GM12892 (cell line): Measurements from ENCODE around the gene MYO15A.

Experiments
- POLR2A ChIP-seq: IDR thresholded peaks from 2 replicates; pipeline ENCODE4 v1.6.1; 2011; ENCODE audit warnings: low read depth, low read length, control low read depth
- POLR2AphosphoS5 ChIP-seq: IDR thresholded peaks from 2 replicates; pipeline ENCODE4 v1.6.1; 2011; ENCODE audit warnings: low read depth, low read length, control low read depth

- TF ChIP-seq POLR2A (no peak), POLR2AphosphoS5 (no peak)
Observed at GRCh38 chr17:18182110-18182977, 73.8 kb downstream of the MYO15A start.
